ENCODE data around the gene TLCD2. TPM values are rescaled to one million over a fixed set of nuclear protein-coding genes. Genes with fewer than 3 reads are reported as not detected.

Gene TLCD2, protein sequence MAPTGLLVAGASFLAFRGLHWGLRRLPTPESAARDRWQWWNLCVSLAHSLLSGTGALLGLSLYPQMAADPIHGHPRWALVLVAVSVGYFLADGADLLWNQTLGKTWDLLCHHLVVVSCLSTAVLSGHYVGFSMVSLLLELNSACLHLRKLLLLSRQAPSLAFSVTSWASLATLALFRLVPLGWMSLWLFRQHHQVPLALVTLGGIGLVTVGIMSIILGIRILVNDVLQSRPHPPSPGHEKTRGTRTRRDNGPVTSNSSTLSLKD
- total RNA-seq = 0.02 and 0.04 TPM in 2 replicates

DNA sequence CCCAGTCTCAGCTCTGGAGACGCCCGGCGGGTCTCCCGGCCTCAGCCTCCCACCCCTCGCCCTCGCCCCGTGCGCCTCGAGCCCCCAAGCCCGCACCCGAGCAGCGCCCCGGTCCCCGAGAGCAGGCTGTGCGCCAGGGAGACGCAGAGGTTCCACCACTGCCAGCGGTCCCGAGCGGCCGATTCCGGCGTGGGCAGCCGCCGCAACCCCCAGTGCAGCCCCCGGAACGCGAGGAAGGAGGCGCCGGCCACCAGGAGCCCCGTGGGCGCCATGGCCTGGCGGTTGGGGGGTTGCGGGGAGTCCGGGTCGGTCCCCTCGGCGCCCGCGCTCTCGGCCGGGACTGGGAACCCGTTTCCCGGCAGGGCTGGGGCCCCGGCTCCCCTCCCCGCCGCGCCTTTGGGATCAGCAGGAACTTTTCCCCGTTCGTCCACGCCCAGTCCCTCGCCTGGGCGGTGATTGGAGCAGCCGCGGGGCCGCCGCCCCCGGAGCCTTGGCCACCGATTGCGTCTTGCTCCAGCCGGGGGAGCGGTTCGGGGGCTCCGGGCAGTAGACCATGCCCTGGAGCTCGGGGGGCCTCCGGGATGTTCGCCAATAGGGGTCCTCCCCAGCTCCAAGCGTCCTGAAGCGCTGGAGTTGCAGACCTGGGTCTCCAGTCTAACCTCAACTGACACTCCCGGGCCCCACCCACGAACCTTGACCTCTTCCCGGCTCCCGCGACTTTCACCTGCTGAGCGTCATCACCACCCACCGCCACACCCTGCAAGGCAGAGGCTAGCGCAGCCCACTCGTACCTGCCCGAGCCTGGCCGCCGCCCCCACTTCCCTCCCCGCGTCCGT is at the start of gene TLCD2:
Gene TLCD2 (minus strand): TSS at position 407 of the 836 bp plus-strand sequence. CDS start 135 bp downstream, at position 272.
- intact Hi-C loops (cut with micrococcal nuclease) = no loop called here
- CTCF ChIA-PET = no interaction called here

DNA sequence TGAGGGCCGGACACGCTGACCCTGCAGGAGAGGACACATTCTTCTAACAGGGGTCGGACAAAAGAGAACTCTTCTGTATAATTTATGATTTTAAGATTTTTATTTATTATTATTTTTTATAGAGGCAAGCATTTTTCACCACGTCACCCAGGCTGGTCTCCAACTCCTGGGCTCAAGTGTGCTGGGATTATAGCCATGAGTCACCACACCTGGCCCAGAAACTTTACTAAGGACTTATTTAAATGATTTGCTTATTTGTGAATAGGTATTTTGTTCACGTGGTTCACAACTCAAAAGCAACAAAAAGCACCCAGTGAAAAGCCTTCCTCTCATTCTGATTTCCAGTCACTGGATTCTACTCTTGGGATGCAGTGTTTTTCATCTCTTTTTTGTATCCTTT is 49.4 kb upstream of the TLCD2 start:
- Mint-ChIP-seq H3K4me1 (peaks cover 35% of the 10 kb centered on the region), H3K27me3 (no peaks in the 10 kb centered on the region), H3K4me3 (no peak overlapping the region), H3K27ac (no peak overlapping the region), H3K9me3 (no peaks in the 10 kb centered on the region), H3K36me3 (ENCODE audit: low read depth) (no peaks in the 10 kb centered on the region)
- ChIA-PET CTCF (no interaction called here), POLR2A (no interaction called here)
- intact Hi-C loops (cut with micrococcal nuclease) = no loop called here
- TF ChIP-seq, protein P1, sequence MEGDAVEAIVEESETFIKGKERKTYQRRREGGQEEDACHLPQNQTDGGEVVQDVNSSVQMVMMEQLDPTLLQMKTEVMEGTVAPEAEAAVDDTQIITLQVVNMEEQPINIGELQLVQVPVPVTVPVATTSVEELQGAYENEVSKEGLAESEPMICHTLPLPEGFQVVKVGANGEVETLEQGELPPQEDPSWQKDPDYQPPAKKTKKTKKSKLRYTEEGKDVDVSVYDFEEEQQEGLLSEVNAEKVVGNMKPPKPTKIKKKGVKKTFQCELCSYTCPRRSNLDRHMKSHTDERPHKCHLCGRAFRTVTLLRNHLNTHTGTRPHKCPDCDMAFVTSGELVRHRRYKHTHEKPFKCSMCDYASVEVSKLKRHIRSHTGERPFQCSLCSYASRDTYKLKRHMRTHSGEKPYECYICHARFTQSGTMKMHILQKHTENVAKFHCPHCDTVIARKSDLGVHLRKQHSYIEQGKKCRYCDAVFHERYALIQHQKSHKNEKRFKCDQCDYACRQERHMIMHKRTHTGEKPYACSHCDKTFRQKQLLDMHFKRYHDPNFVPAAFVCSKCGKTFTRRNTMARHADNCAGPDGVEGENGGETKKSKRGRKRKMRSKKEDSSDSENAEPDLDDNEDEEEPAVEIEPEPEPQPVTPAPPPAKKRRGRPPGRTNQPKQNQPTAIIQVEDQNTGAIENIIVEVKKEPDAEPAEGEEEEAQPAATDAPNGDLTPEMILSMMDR (IDR thresholded peaks at IDR 0.05) = no peak
- ATAC-seq (ENCODE audit: low read depth) (no peak), DNase-seq (no peak)

More for the DNA sequence above, at the start of gene TLCD2:
- DNase-seq (no peak), ATAC-seq (ENCODE audit: low read depth) (peak; percentile 26)
- Mint-ChIP-seq H3K4me1 (peaks cover 15% of the 10 kb centered on the region), H3K4me3 (peak within 1 kb of the TSS; percentile 66), H3K9me3 (no peaks in the 10 kb centered on the region), H3K36me3 (ENCODE audit: low read depth) (no peaks in the 10 kb centered on the region), H3K27me3 (peaks cover 27% of the 10 kb centered on the region), H3K27ac (no peak within 1 kb of the TSS)
- TF ChIP-seq, protein P1 (IDR thresholded peaks at IDR 0.05) = no peak
- POLR2A ChIA-PET = no interaction called here

DNA sequence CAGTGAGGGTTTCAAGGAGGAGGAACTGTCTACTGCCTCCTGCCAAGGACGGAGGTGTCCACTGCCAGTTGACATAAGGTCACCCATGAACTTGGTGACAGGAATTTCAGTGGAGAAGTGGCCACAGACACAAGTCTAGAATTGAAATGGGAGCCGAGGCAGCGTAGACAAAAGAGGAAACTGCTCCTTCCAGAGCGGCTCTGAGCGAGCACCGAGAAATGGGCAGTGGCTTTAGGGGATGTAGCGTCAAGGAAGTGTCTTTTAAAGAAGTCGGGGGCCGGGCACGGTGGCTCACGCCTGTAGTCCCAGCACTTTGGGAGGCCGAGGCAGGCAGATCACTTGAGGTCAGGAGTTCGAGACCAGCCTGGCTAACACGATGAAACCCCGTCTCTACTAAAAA is 48.6 kb upstream of the TLCD2 start:
- TF ChIP-seq, protein P1 (IDR thresholded peaks at IDR 0.05) = no peak
- ATAC-seq (ENCODE audit: low read depth) = no peak
- Mint-ChIP-seq H3K4me3 (no peak overlapping the region), H3K27ac (no peak overlapping the region), H3K36me3 (ENCODE audit: low read depth) (no peaks in the 10 kb centered on the region), H3K27me3 (no peaks in the 10 kb centered on the region), H3K4me1 (peaks cover 27% of the 10 kb centered on the region), H3K9me3 (no peaks in the 10 kb centered on the region)
- DNase-seq = no peak
- CTCF ChIA-PET = no interaction called here
- intact Hi-C loops (cut with micrococcal nuclease) = no loop called here
- POLR2A ChIA-PET = no interaction called here

DNA sequence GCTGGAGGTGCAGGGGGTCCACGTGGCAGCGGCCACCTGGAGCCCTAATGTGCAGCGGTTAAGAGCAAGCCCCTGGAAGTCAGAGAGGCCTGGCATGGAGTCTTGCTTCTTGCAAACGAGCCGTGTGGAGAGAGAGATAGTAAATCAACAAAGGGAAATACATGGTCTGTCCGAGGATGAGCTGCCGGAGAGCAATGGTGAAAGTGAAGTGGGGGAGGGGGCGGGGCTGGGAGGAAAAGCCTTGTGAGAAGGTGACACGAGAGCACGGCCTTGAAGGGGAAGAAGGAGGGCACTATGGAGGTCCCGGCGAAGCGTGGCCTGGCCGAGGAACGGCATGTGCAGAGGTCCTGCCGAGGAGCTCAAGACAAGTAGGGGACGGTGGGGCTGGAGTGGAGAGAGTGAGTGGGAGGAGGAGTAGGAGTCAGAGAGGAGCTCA is 45.7 kb upstream of the TLCD2 start:
- Mint-ChIP-seq H3K36me3 (ENCODE audit: low read depth) (no peaks in the 10 kb centered on the region), H3K27me3 (no peaks in the 10 kb centered on the region), H3K9me3 (no peaks in the 10 kb centered on the region), H3K4me1 (peaks cover 21% of the 10 kb centered on the region), H3K4me3 (no peak overlapping the region), H3K27ac (no peak overlapping the region)
- DNase-seq = no peak
- TF ChIP-seq, protein P1 (IDR thresholded peaks at IDR 0.05) = no peak
- intact Hi-C loops (cut with micrococcal nuclease) = no loop called here
- ATAC-seq (ENCODE audit: low read depth) = no peak
- ChIA-PET CTCF (no interaction called here), POLR2A (interaction anchor here (1.3 kb wide), 1 partner anchor 14 kb away, joined by 4 read pairs; no protein-coding TSS in a partner anchor)

DNA sequence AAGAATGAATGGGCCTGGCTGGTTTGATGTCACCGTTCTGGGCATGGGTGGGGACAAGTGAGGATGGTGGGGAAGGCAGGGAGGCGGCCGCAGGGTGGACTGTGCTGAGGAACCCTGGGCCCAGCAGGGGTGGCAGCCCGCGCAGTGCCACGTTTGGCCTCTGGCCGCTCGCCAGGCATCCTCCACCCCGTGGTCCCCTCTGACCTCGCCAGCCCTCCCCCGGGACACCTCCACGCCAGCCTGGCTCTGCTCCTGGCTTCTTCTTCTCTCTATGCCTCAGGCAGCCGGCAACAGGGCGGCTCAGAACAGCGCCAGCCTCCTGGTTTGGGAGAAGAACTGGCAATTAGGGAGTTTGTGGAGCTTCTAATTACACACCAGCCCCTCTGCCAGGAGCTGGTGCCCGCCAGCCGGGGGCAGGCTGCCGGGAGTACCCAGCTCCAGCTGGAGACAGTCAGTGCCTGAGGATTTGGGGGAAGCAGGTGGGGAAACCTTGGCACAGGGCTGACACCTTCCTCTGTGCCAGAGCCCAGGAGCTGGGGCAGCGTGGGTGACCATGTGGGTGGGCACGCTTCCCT is 45.2 kb upstream of the TLCD2 start:
- Mint-ChIP-seq H3K36me3 (ENCODE audit: low read depth) (no peaks in the 10 kb centered on the region), H3K4me1 (peaks cover 21% of the 10 kb centered on the region), H3K27me3 (no peaks in the 10 kb centered on the region), H3K4me3 (no peak overlapping the region), H3K9me3 (no peaks in the 10 kb centered on the region), H3K27ac (no peak overlapping the region)
- CTCF ChIA-PET = interaction anchor here (1.0 to 4.2 kb wide), 2 partner anchors 28 to 34 kb away, joined by 3 to 44 read pairs; no protein-coding TSS in a partner anchor
- no peak for DNase-seq
- ATAC-seq (ENCODE audit: low read depth) = no peak
- POLR2A ChIA-PET = interaction anchor here (1.3 to 1.7 kb wide), 2 partner anchors 15 to 17 kb away, joined by 3 to 4 read pairs; no protein-coding TSS in a partner anchor
- intact Hi-C loops (cut with micrococcal nuclease) = no loop called here
- TF ChIP-seq, protein P1 (IDR thresholded peaks at IDR 0.05) = no peak

Data from activated B cell treated with CpG ODN at 0.5 μM for 24 hours (primary cell).